HepG2 (cell line): ENCODE measurements around the gene CIAO3. TPM values are rescaled to one million over a fixed set of nuclear protein-coding genes. Genes with fewer than 3 reads are reported as not detected.

ENCODE experiments used
- CHD4 ChIP-seq: fragments of 200-600 bp; sonication (generic); IDR thresholded peaks from 2 replicates; pipeline ENCODE4 v1.7.0; 2017; ENCODE audit warnings: mild to moderate bottlenecking, low read length, borderline replicate concordance
- HOXD1 ChIP-seq: sonication (generic); formaldehyde crosslinking; IDR thresholded peaks from 2 replicates; pipeline ENCODE4 v1.5.0; 2020; ENCODE audit warnings: missing genetic modification reagents
- KAT7 ChIP-seq: IDR thresholded peaks from 2 replicates; pipeline ENCODE4 v1.6.1; 2018; ENCODE audit warnings: borderline replicate concordance, missing compliant biosample characterization
- MEIS1 ChIP-seq: sonication (generic); formaldehyde crosslinking; IDR thresholded peaks from 2 replicates; pipeline ENCODE4 v1.9.0; 2021; ENCODE audit warnings: mild to moderate bottlenecking, missing genetic modification reagents, moderate library complexity, borderline replicate concordance
- TEAD3 ChIP-seq: optimal IDR thresholded peaks from 2 replicates; pipeline ENCODE3; 2016; ENCODE audit warnings: borderline replicate concordance
- THYN1 ChIP-seq: sonication (generic); formaldehyde crosslinking; IDR thresholded peaks from 2 replicates; pipeline ENCODE4 v1.8.1; 2023; ENCODE audit warnings: low read depth, mild to moderate bottlenecking, moderate library complexity, missing genetic modification reagents, borderline replicate concordance
- ZNF160 ChIP-seq: sonication (generic); formaldehyde crosslinking; IDR thresholded peaks from 2 replicates; pipeline ENCODE4 v1.8.0; 2022; ENCODE audit warnings: mild to moderate bottlenecking, inconsistent platforms, missing genetic modification reagents
- ZNF652 ChIP-seq: IDR thresholded peaks from 2 replicates; pipeline ENCODE4 v1.6.1; 2016; ENCODE audit warnings: low read depth, borderline replicate concordance
- ZNF746 ChIP-seq: sonication (generic); formaldehyde crosslinking; IDR thresholded peaks from 2 replicates; pipeline ENCODE4 v1.8.0; 2022; ENCODE audit warnings: mild to moderate bottlenecking, missing genetic modification reagents
- ZSCAN29 ChIP-seq: sonication (generic); formaldehyde crosslinking; conservative IDR thresholded peaks from 2 replicates; pipeline ENCODE4 v1.4.0; 2020; ENCODE audit warnings: mild to moderate bottlenecking, missing genetic modification reagents
- polyA plus RNA-seq, 8 experiments: library from polyadenylated mRNA; depleted of rRNA in 3 of 8; stranded (reverse) in 7 of 8; unstranded in 1 of 8; fragments of >200 nt; fragmentation: Illumina TruSeq in 4 of 8; extraction: Trizol in 4 of 8; gene quantifications; 2 replicates each; pipeline versions ENCODE4 v1.2.1 to v1.2.3, GENCODE V29; 2011 to 2016; ENCODE audit warnings: low read depth in 4 of 8, missing spikeins in 1 of 8, mixed read lengths in 1 of 8; ENCODE audit not compliant: insufficient read depth in 1 of 8
- total RNA-seq, 5 experiments: library from RNA; depleted of rRNA; stranded (reverse); fragments of >200 nt; fragmentation: Illumina TruSeq; extraction: Trizol; gene quantifications; 2 replicates each; pipeline ENCODE4 v1.2.3, GENCODE V29; 2016; ENCODE audit warnings: low read depth in 1 of 5
- TF ChIP-seq, protein P1 (sequence below): IDR thresholded peaks from 2 replicates; pipeline ENCODE4 v1.6.1; 2018; ENCODE audit warnings: missing genetic modification reagents
- TF ChIP-seq, protein P2 (sequence below): sonication (generic); formaldehyde crosslinking; IDR thresholded peaks from 2 replicates; pipeline ENCODE4 v1.8.0; 2022; ENCODE audit warnings: mild to moderate bottlenecking, missing genetic modification reagents, moderate library complexity
- TF ChIP-seq, protein P3 (sequence below): sonication (generic); formaldehyde crosslinking; IDR thresholded peaks from 2 replicates; pipeline ENCODE4 v1.8.0; 2022; ENCODE audit warnings: mild to moderate bottlenecking, missing genetic modification reagents, borderline replicate concordance
- TF ChIP-seq, protein P4 (sequence below): sonication (generic); formaldehyde crosslinking; IDR thresholded peaks from 2 replicates; pipeline ENCODE4 v1.5.0; 2020; ENCODE audit warnings: mild to moderate bottlenecking, missing genetic modification reagents, borderline replicate concordance
- TF ChIP-seq, protein P5 (sequence below): sonication (generic); formaldehyde crosslinking; IDR thresholded peaks from 2 replicates; pipeline ENCODE4 v1.5.0; 2020; ENCODE audit warnings: missing genetic modification reagents, mild to moderate bottlenecking, borderline replicate concordance
- TF ChIP-seq, protein P6 (sequence below): sonication (generic); formaldehyde crosslinking; IDR thresholded peaks from 2 replicates; pipeline ENCODE4 v1.4.0; 2020; ENCODE audit warnings: mild to moderate bottlenecking, missing genetic modification reagents
- TF ChIP-seq, protein P7 (sequence below): sonication (generic); formaldehyde crosslinking; IDR thresholded peaks from 2 replicates; pipeline ENCODE4 v1.8.1; 2023; ENCODE audit warnings: mild to moderate bottlenecking, missing genetic modification reagents, borderline replicate concordance

CIAO3 gene
- total and polyA plus RNA-seq, 2 of the 13 experiments (the other 11 are each of a cell fraction or from before 2014, with no cell fraction given): 21.7 to 25.0 TPM

DNA sequence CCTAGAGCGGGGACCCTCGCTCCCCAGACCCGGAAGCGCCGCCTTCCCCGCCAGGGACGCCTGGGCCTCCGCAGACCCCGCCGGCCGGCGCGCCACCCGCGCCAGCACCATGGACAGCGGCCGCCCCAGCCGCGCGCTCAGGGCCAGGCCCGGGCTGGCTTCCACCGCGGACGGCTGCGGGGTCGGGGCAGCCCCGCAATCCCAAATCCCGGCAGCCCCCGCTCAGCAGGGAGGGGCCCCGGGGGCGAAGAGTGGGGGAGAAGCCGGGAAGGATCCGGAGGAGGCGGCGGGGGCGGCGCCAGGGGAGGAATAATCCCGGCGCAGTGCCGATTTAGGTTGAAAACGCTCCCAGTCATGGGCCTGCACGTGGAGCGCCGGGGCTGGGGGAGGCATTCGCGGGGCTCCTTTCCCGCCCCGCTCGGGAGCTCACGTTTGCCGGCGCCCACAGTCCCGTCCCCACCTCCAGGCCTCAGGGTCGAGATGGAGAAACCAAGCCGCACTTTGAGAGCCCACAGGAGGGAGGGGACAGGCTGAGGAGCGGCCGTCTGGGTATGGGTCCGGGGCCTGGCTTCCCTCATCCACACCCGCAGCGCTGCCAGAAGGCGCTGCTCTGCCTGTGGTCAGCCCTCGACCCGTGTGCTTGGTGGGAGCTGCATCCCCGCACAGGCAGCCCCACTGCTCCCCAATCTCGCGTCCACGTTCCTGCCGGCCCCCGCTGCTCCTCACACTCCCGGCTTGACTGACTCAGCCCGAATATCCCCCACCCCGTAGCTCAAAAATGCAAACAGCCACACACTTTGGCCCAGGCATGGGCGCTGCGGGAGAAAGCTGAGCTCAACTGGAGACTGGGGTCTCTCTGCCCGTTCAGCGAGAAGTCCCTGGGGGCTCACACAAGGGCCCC lies 39.9 kb downstream of the CIAO3 start (continued):
- TF ChIP-seq, protein P1, sequence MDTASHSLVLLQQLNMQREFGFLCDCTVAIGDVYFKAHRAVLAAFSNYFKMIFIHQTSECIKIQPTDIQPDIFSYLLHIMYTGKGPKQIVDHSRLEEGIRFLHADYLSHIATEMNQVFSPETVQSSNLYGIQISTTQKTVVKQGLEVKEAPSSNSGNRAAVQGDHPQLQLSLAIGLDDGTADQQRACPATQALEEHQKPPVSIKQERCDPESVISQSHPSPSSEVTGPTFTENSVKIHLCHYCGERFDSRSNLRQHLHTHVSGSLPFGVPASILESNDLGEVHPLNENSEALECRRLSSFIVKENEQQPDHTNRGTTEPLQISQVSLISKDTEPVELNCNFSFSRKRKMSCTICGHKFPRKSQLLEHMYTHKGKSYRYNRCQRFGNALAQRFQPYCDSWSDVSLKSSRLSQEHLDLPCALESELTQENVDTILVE (CRISPR knock-in tag): no peak
- TF ChIP-seq HOXD1 (CRISPR knock-in tag): 0 out of 2 replicates have a peak, but pooled peaks have one; percentile 66
- TF ChIP-seq, protein P2, sequence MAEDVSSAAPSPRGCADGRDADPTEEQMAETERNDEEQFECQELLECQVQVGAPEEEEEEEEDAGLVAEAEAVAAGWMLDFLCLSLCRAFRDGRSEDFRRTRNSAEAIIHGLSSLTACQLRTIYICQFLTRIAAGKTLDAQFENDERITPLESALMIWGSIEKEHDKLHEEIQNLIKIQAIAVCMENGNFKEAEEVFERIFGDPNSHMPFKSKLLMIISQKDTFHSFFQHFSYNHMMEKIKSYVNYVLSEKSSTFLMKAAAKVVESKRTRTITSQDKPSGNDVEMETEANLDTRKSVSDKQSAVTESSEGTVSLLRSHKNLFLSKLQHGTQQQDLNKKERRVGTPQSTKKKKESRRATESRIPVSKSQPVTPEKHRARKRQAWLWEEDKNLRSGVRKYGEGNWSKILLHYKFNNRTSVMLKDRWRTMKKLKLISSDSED (CRISPR knock-in tag): no peak
- TF ChIP-seq, protein P3, sequence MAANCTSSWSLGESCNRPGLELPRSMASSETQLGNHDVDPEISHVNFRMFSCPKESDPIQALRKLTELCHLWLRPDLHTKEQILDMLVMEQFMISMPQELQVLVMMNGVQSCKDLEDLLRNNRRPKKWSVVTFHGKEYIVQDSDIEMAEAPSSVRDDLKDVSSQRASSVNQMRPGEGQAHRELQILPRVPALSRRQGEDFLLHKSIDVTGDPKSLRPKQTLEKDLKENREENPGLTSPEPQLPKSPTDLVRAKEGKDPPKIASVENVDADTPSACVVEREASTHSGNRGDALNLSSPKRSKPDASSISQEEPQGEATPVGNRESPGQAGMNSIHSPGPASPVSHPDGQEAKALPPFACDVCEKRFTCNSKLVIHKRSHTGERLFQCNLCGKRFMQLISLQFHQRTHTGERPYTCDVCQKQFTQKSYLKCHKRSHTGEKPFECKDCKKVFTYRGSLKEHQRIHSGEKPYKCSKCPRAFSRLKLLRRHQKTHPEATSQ (CRISPR knock-in tag): no peak
- TF ChIP-seq ZNF746 (CRISPR knock-in tag): no peak
- TF ChIP-seq, protein P4, sequence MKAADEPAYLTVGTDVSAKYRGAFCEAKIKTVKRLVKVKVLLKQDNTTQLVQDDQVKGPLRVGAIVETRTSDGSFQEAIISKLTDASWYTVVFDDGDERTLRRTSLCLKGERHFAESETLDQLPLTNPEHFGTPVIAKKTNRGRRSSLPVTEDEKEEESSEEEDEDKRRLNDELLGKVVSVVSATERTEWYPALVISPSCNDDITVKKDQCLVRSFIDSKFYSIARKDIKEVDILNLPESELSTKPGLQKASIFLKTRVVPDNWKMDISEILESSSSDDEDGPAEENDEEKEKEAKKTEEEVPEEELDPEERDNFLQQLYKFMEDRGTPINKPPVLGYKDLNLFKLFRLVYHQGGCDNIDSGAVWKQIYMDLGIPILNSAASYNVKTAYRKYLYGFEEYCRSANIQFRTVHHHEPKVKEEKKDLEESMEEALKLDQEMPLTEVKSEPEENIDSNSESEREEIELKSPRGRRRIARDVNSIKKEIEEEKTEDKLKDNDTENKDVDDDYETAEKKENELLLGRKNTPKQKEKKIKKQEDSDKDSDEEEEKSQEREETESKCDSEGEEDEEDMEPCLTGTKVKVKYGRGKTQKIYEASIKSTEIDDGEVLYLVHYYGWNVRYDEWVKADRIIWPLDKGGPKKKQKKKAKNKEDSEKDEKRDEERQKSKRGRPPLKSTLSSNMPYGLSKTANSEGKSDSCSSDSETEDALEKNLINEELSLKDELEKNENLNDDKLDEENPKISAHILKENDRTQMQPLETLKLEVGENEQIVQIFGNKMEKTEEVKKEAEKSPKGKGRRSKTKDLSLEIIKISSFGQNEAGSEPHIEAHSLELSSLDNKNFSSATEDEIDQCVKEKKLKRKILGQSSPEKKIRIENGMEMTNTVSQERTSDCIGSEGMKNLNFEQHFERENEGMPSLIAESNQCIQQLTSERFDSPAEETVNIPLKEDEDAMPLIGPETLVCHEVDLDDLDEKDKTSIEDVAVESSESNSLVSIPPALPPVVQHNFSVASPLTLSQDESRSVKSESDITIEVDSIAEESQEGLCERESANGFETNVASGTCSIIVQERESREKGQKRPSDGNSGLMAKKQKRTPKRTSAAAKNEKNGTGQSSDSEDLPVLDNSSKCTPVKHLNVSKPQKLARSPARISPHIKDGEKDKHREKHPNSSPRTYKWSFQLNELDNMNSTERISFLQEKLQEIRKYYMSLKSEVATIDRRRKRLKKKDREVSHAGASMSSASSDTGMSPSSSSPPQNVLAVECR (CRISPR knock-in tag): peak; percentile 46; the same call in 1 of the 2 replicates
- TF ChIP-seq ZNF160 (CRISPR knock-in tag): no peak; the same call in 1 of the 2 replicates
- no peak for TF ChIP-seq MEIS1 (CRISPR knock-in tag)
- TF ChIP-seq KAT7: no peak
- TF ChIP-seq, protein P5, sequence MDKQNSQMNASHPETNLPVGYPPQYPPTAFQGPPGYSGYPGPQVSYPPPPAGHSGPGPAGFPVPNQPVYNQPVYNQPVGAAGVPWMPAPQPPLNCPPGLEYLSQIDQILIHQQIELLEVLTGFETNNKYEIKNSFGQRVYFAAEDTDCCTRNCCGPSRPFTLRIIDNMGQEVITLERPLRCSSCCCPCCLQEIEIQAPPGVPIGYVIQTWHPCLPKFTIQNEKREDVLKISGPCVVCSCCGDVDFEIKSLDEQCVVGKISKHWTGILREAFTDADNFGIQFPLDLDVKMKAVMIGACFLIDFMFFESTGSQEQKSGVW: no peak
- TF ChIP-seq THYN1 (CRISPR knock-in tag): no peak
- no peak for TF ChIP-seq ZSCAN29 (CRISPR knock-in tag)
- TF ChIP-seq, protein P6, sequence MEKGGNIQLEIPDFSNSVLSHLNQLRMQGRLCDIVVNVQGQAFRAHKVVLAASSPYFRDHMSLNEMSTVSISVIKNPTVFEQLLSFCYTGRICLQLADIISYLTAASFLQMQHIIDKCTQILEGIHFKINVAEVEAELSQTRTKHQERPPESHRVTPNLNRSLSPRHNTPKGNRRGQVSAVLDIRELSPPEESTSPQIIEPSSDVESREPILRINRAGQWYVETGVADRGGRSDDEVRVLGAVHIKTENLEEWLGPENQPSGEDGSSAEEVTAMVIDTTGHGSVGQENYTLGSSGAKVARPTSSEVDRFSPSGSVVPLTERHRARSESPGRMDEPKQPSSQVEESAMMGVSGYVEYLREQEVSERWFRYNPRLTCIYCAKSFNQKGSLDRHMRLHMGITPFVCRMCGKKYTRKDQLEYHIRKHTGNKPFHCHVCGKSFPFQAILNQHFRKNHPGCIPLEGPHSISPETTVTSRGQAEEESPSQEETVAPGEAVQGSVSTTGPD (CRISPR knock-in tag): no peak
- no peak for TF ChIP-seq ZNF652 (CRISPR knock-in tag)
- TF ChIP-seq, protein P7, sequence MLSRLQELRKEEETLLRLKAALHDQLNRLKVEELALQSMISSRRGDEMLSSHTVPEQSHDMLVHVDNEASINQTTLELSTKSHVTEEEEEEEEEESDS (CRISPR knock-in tag): peak; percentile 41; the same call in 1 of the 2 replicates
- TF ChIP-seq TEAD3: no peak
- no peak for TF ChIP-seq CHD4
